SK-N-SH treated with all-trans-retinoic acid at 6 μM for 48 hours (cell line): ENCODE results near the gene SOX6.

Experiments used
- GLIS3 ChIP-seq: fragments of 250-450 bp; sonication (Bioruptor Pico); IDR thresholded peaks from 2 replicates; pipeline ENCODE4 v1.5.0; 2020; ENCODE audit warnings: mild to moderate bottlenecking, moderate library complexity
- PPARA ChIP-seq: fragments of 250-450 bp; sonication (Bioruptor Pico); IDR thresholded peaks from 2 replicates; pipeline ENCODE4 v1.5.0; 2020; ENCODE audit warnings: mild to moderate bottlenecking, borderline replicate concordance
- TOX ChIP-seq: fragments of 250-450 bp; sonication (Bioruptor Pico); IDR thresholded peaks from 2 replicates; pipeline ENCODE4 v1.8.0; 2021; ENCODE audit warnings: mild to moderate bottlenecking, moderate library complexity, borderline replicate concordance
- ZFP30 ChIP-seq: fragments of 450-650 bp; formaldehyde crosslinking; IDR thresholded peaks from 2 replicates; pipeline ENCODE4 v1.5.0; 2022; ENCODE audit warnings: mild to moderate bottlenecking, moderate library complexity

DNA sequence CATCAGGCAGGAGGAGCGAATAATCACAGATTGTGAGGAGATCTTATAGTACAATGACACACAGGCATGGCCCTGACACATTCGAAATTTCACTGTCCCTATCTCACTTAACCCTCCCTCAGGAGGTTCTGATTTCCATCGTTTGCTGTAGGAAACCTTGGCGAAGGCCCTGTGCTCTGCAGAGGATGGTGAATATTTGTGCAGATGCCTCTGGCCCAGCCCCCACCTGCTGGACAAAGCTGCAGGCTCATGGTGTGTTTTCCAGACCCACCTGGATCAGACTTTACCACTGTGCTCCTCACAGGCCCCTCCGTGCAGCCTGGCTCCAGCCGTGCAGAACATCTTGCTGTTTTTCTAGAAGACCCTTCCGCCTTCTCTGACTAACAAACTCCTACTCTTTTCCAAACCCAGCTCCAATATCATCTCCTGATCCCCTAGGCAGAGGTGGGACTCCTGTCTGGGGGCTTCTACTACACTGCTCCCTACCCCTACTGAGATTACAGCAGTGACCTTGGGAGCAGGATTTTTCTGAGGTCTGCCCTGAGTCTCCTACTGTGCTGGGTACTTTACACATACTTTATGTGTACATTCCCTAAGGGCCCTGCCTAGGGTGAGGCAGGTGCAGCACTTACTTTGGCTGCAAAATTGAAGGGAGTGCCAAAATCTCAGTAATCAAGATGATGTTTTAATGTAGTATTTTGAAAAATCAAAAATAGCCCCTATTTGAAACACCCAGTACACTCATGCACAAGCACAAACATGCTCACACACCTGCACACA lies 412.7 kb downstream of the SOX6 start:
- TF ChIP-seq PPARA (CRISPR knock-in tag) (no peak), GLIS3 (CRISPR knock-in tag) (no peak), TOX (CRISPR knock-in tag) (no peak), ZFP30 (CRISPR knock-in tag) (no peak)
